Suprapubic skin (tissue), 4 donors: ENCODE measurements around the gene DTWD1. TPM values are rescaled to one million over a fixed set of nuclear protein-coding genes. Genes with fewer than 3 reads are reported as not detected.
"Not testable (repeated sequence)": the region's sequence is repeated elsewhere in the genome, so short reads cannot be mapped to it uniquely, and the experiment has no call there.

Experiments
- DNase-seq, 2 donors: peaks; one replicate each; pipeline ENCODE4 v3.0.0-alpha.2; 2019; ENCODE audit warnings: low spot score in 2 of 2
- H3K27ac ChIP-seq: fragments of 200-600 bp; sonication (generic); one replicate; pipeline ENCODE4 v1.5.1; 2019
- H3K27me3 ChIP-seq: fragments of 200-600 bp; sonication (generic); one replicate; pipeline ENCODE4 v1.5.1; 2019
- H3K36me3 ChIP-seq: fragments of 200-600 bp; sonication (generic); one replicate; pipeline ENCODE4 v1.5.1; 2019
- H3K4me1 ChIP-seq: fragments of 200-600 bp; sonication (generic); one replicate; pipeline ENCODE4 v1.5.1; 2019
- H3K4me3 ChIP-seq: fragments of 200-600 bp; sonication (generic); one replicate; pipeline ENCODE4 v1.5.1; 2019; ENCODE audit warnings: mild to moderate bottlenecking
- H3K9me3 ChIP-seq: fragments of 200-600 bp; sonication (generic); one replicate; pipeline ENCODE4 v1.5.1; 2019
- CTCF ChIP-seq, 2 donors: fragments of 200-600 bp in 1 of 2; fragments of 450-650 bp in 1 of 2; sonication (generic) in 1 of 2; IDR thresholded peaks; one replicate each; pipeline ENCODE4 v1.5.1; 2016 to 2019; ENCODE audit warnings: antibody characterized with exemption in 2 of 2, mild to moderate bottlenecking in 1 of 2, moderate library complexity in 1 of 2
- EP300 ChIP-seq: sonication (generic); formaldehyde crosslinking; IDR thresholded peaks from one replicate; pipeline ENCODE4 v1.6.1; 2017; ENCODE audit warnings: antibody characterized with exemption
- POLR2A ChIP-seq, 2 donors: fragments of 450-650 bp; IDR thresholded peaks; one replicate each; pipeline ENCODE4 v1.6.1; 2017; ENCODE audit warnings: antibody characterized with exemption in 2 of 2, mild to moderate bottlenecking in 2 of 2, moderate library complexity in 2 of 2
- POLR2AphosphoS5 ChIP-seq, 3 donors: sonication (generic); formaldehyde crosslinking; IDR thresholded peaks; one replicate each; pipeline ENCODE4 v1.6.1; 2017; ENCODE audit warnings: antibody characterized with exemption in 3 of 3
- WGBS: methylation state at CpG from one replicate; pipeline ENCODE4 v1.1.5; 2018; 5-methylcytosine and 5-hydroxymethylcytosine counted together
- total RNA-seq, 4 donors: library from RNA; depleted of rRNA; stranded (reverse); fragments of >200 nt; gene quantifications; one replicate each; pipeline ENCODE4 v1.1.0, GENCODE V29; 2016

DTWD1 gene
- total RNA-seq, 4 donors from 2014 or later = 12.3 to 40.6 (median 15.8) TPM

- no peak for DNase-seq
Observed at GRCh38 chr15:49656734-49657133, 35.9 kb downstream of the DTWD1 start.

DNA sequence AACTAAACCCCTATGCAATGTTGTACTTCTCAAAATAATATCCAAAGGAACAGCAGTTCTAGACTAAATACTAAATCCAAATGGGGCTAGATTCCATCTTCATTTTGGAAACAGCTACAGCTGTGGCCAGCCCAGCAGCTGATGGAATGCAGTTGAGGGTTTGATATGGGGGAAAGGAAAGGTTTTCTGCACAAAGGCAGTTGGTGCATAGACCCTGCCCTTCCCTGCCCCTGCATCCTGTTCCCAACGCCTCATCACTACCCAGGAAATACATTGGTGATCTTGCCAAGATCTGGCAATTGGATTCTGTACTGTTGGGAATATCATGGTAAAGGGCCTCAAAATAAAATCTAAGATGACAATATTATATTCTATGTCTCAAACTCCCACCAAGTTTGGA is 43.9 kb downstream of the DTWD1 start:
- DNase-seq = no peak
- no peak for TF ChIP-seq POLR2AphosphoS5 (IDR thresholded peaks at IDR 0.05)
- TF ChIP-seq POLR2A (IDR thresholded peaks at IDR 0.05) = no peak
- TF ChIP-seq EP300 = no peak
- TF ChIP-seq CTCF (IDR thresholded peaks at IDR 0.05) = no peak
- H3K9me3 ChIP-seq = no peaks in the 10 kb centered on the region
- H3K27me3 ChIP-seq = no peaks in the 10 kb centered on the region
- H3K27ac ChIP-seq = no peak overlapping the region
- no peaks in the 10 kb centered on the region for H3K36me3 ChIP-seq
- H3K4me3 ChIP-seq = no peak overlapping the region
- H3K4me1 ChIP-seq = no peaks in the 10 kb centered on the region
- 79% methylated on average over 1 of the region's 1 CpG for WGBS

More at GRCh38 chr15:49656734-49657133, 35.9 kb downstream of the DTWD1 start:
- TF ChIP-seq POLR2AphosphoS5 (IDR thresholded peaks at IDR 0.05) = no peak
- no peak for TF ChIP-seq POLR2A (IDR thresholded peaks at IDR 0.05)
- TF ChIP-seq EP300 = no peak
- TF ChIP-seq CTCF (IDR thresholded peaks at IDR 0.05) = no peak
- Histone ChIP-seq H3K9me3 (peaks cover 19% of the 10 kb centered on the region), H3K36me3 (no peaks in the 10 kb centered on the region), H3K27me3 (no peaks in the 10 kb centered on the region), H3K4me3 (no peak overlapping the region), H3K27ac (no peak overlapping the region), H3K4me1 (no peaks in the 10 kb centered on the region)
- 69% methylated on average over 1 of the region's 1 CpG for WGBS

GRCh38 chr15:49666486-49666885 is 45.6 kb downstream of the DTWD1 start:
- H3K9me3 ChIP-seq, H3K36me3 ChIP-seq, DNase-seq, H3K27ac ChIP-seq, H3K4me1 ChIP-seq, H3K27me3 ChIP-seq, H3K4me3 ChIP-seq: not testable (repeated sequence)
- 87% methylated on average over 3 of the region's 3 CpGs for WGBS

DNA sequence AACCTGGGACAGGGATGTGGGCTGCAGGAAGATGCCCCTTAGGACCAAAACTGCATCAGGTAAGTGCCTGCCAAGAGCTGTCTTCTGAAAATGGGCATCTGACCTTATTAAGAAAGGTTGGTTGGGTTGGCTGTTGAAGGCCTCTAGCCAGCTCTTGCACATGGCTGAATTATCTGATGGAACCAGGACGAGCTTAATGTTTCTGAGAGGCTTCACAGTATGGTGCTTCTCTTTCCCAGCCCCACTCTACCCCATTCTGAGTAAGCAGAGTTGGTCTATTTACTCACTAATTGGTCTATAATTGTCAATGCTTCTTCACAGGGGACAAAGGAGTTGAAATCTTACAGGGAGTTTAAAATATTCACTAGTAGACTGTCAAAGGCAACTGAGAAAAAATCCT is 48.4 kb downstream of the DTWD1 start:
- no peak for DNase-seq
- 89% methylated on average over 1 of the region's 1 CpG for WGBS
- Histone ChIP-seq H3K27ac (no peak overlapping the region), H3K4me1 (peaks cover under 1% of the 10 kb centered on the region), H3K9me3 (no peaks in the 10 kb centered on the region), H3K27me3 (no peaks in the 10 kb centered on the region), H3K36me3 (no peaks in the 10 kb centered on the region), H3K4me3 (no peak overlapping the region)
- no peak for TF ChIP-seq EP300
- no peak for TF ChIP-seq CTCF (IDR thresholded peaks at IDR 0.05)
- TF ChIP-seq POLR2A (IDR thresholded peaks at IDR 0.05) = no peak
- TF ChIP-seq POLR2AphosphoS5 (IDR thresholded peaks at IDR 0.05) = no peak

- WGBS = 93% methylated on average over 1 of the region's 1 CpG
- Histone ChIP-seq H3K4me3 (no peak overlapping the region), H3K27me3 (no peaks in the 10 kb centered on the region), H3K36me3 (no peaks in the 10 kb centered on the region), H3K27ac (peak overlapping the region; percentile 53), H3K4me1 (peaks cover 9% of the 10 kb centered on the region), H3K9me3 (no peaks in the 10 kb centered on the region)
- no peak for DNase-seq
- TF ChIP-seq POLR2AphosphoS5 (IDR thresholded peaks at IDR 0.05) = no peak
- TF ChIP-seq CTCF (IDR thresholded peaks at IDR 0.05) = no peak
- TF ChIP-seq POLR2A (IDR thresholded peaks at IDR 0.05) = no peak
- TF ChIP-seq EP300 = no peak
Observed at GRCh38 chr15:49673861-49674260, 53.0 kb downstream of the DTWD1 start.

DNA sequence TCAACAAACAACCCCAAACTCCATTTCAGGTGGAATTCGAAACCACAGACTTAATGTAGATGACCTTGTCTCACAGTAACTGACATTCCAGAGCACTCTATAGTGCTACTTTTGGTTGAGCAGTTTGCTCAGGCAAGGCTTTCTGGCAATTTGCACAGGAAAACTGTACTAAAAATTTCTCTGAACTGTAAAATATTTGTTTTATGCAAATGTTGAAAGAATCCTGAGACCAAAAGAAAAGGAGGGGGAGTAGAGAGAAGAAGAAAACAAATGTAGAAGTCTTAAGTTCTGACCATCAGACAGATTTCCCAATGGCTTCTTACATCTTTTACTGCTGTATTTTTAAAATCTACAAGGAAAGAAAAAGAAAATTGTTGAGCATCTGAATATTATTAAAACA is 53.5 kb downstream of the DTWD1 start:
- DNase-seq = no peak
- Histone ChIP-seq H3K27ac (peak overlapping the region; percentile 53), H3K4me1 (peaks cover 9% of the 10 kb centered on the region), H3K36me3 (no peaks in the 10 kb centered on the region), H3K9me3 (no peaks in the 10 kb centered on the region), H3K27me3 (no peaks in the 10 kb centered on the region), H3K4me3 (no peak overlapping the region)
- no peak for TF ChIP-seq CTCF (IDR thresholded peaks at IDR 0.05)
- no peak for TF ChIP-seq POLR2AphosphoS5 (IDR thresholded peaks at IDR 0.05)
- TF ChIP-seq EP300 = no peak
- TF ChIP-seq POLR2A (IDR thresholded peaks at IDR 0.05) = no peak
- WGBS = 89% methylated on average over 1 of the region's 1 CpG
